Hepatocyte (in vitro differentiated cells): ENCODE results near the gene AGBL1. TPM values are rescaled to one million over a fixed set of nuclear protein-coding genes. Genes with fewer than 3 reads are reported as not detected.

Experiments used
- DNase-seq: peaks from one replicate; pipeline ENCODE4 v3.0.0-alpha.2; 2016; ENCODE audit warnings: low spot score
- H2AFZ ChIP-seq: fragments of 200-600 bp; sonication (generic); 2 replicates; pipeline ENCODE4 v1.6.0; 2016; ENCODE audit warnings: antibody characterized with exemption, mild to moderate bottlenecking
- H3K27ac ChIP-seq: fragments of 200-600 bp; sonication (generic); 2 replicates; pipeline ENCODE4 v1.5.1; 2016; ENCODE audit warnings: mild to moderate bottlenecking
- H3K27me3 ChIP-seq: fragments of 200-600 bp; sonication (generic); 2 replicates; pipeline ENCODE4 v1.6.1; 2016
- H3K36me3 ChIP-seq: fragments of 200-600 bp; sonication (generic); replicated peaks from 2 replicates; pipeline ENCODE4 v1.5.1; 2016; ENCODE audit warnings: low read depth; ENCODE audit not compliant: insufficient read depth
- H3K4me1 ChIP-seq: fragments of 200-600 bp; sonication (generic); 2 replicates; pipeline ENCODE4 v1.5.1; 2016; ENCODE audit warnings: mild to moderate bottlenecking, moderate library complexity; ENCODE audit not compliant: insufficient read depth
- H3K4me2 ChIP-seq: fragments of 200-600 bp; sonication (generic); 2 replicates; pipeline ENCODE4 v1.6.0; 2016
- H3K4me3 ChIP-seq: fragments of 200-600 bp; sonication (generic); 2 replicates; pipeline ENCODE4 v1.5.1; 2016; ENCODE audit warnings: mild to moderate bottlenecking
- H3K79me2 ChIP-seq: fragments of 200-600 bp; sonication (generic); 2 replicates; pipeline ENCODE4 v1.6.0; 2017; ENCODE audit warnings: mild to moderate bottlenecking
- H3K9me2 ChIP-seq: fragments of 200-600 bp; sonication (generic); replicated peaks from 2 replicates; pipeline ENCODE4 v1.6.0; 2017; ENCODE audit warnings: mild to moderate bottlenecking; ENCODE audit not compliant: insufficient read depth
- H3K9me3 ChIP-seq: fragments of 200-600 bp; sonication (generic); 2 replicates; pipeline ENCODE4 v1.5.1; 2016; ENCODE audit warnings: low read depth, mild to moderate bottlenecking
- H4K20me1 ChIP-seq: fragments of 200-600 bp; sonication (generic); 2 replicates; pipeline ENCODE4 v1.6.0; 2016; ENCODE audit warnings: mild to moderate bottlenecking; ENCODE audit not compliant: insufficient read depth, poor library complexity, severe bottlenecking
- CTCF ChIP-seq: fragments of 200-600 bp; sonication (generic); IDR thresholded peaks from 2 replicates; pipeline ENCODE4 v1.5.1; 2016; ENCODE audit warnings: antibody characterized with exemption, mild to moderate bottlenecking; ENCODE audit not compliant: poor library complexity
- EZH2 ChIP-seq: fragments of 200-600 bp; sonication (generic); IDR thresholded peaks from 2 replicates; pipeline ENCODE4 v1.6.1; 2016; ENCODE audit warnings: antibody characterized with exemption, mild to moderate bottlenecking, borderline replicate concordance
- EZH2phosphoT487 ChIP-seq: fragments of 200-600 bp; sonication (generic); IDR thresholded peaks from one replicate; pipeline ENCODE4 v1.6.1; 2018; ENCODE audit warnings: antibody characterized with exemption, mild to moderate bottlenecking, low read depth, moderate library complexity; ENCODE audit not compliant: unreplicated experiment, severe bottlenecking
- WGBS: methylation state at CpG from one replicate; pipeline ENCODE4 v1.1.6; 2016; ENCODE audit warnings: low lambda C conversion rate; ENCODE audit errors: missing lambda C conversion rate; 5-methylcytosine and 5-hydroxymethylcytosine counted together
- polyA plus RNA-seq: library from polyadenylated mRNA; unstranded; fragments of >200 nt; fragmentation: Nextera tagmentation; extraction: Ambion mirVana; gene quantifications from 2 replicates; pipeline ENCODE4 v1.2.1, GENCODE V29; 2016
- total RNA-seq: library from RNA; depleted of rRNA; stranded (reverse); fragments of >200 nt; gene quantifications from 2 replicates; pipeline ENCODE4 v1.2.3, GENCODE V29; 2014

AGBL1 gene
- total and polyA plus RNA-seq, 2 experiments from 2014 or later: not detected

- Histone ChIP-seq H3K4me2 (no peak overlapping the region), H3K4me3 (no peak overlapping the region), H3K9me2 (no peaks in the 10 kb centered on the region), H3K79me2 (no peaks in the 10 kb centered on the region), H3K9me3 (no peaks in the 10 kb centered on the region), H2AFZ (no peak overlapping the region), H3K36me3 (no peaks in the 10 kb centered on the region), H3K27me3 (no peaks in the 10 kb centered on the region), H3K27ac (no peak overlapping the region), H3K4me1 (no peaks in the 10 kb centered on the region), H4K20me1 (no peaks in the 10 kb centered on the region)
- DNase-seq: no peak
- no peak for TF ChIP-seq EZH2phosphoT487
- TF ChIP-seq CTCF: no peak
- WGBS: 77% methylated on average over 7 of the region's 7 CpGs
Measured at GRCh38 chr15:86629409-86630356, 550.0 kb downstream of the AGBL1 start.

GRCh38 chr15:86630946-86631345, 551.3 kb downstream of the AGBL1 start:
- no peaks in the 10 kb centered on the region for H3K9me3 ChIP-seq
- H3K27ac ChIP-seq: no peak overlapping the region
- TF ChIP-seq EZH2 (no peak), EZH2phosphoT487 (no peak)
- H3K9me2 ChIP-seq: no peaks in the 10 kb centered on the region
- no peaks in the 10 kb centered on the region for H3K79me2 ChIP-seq
- H3K36me3 ChIP-seq: no peaks in the 10 kb centered on the region
- no peaks in the 10 kb centered on the region for H3K27me3 ChIP-seq
- WGBS: 88% methylated on average over 5 of the region's 5 CpGs
- H2AFZ ChIP-seq: no peak overlapping the region
- DNase-seq: no peak
- H3K4me2 ChIP-seq: no peak overlapping the region
- no peaks in the 10 kb centered on the region for H3K4me1 ChIP-seq
- no peaks in the 10 kb centered on the region for H4K20me1 ChIP-seq
- no peak overlapping the region for H3K4me3 ChIP-seq

- no peaks in the 10 kb centered on the region for H3K9me3 ChIP-seq
- no peaks in the 10 kb centered on the region for H3K79me2 ChIP-seq
- WGBS: 92% methylated on average over 4 of the region's 4 CpGs
- H3K4me2 ChIP-seq: no peak overlapping the region
- H3K27me3 ChIP-seq: no peaks in the 10 kb centered on the region
- H3K4me1 ChIP-seq: no peaks in the 10 kb centered on the region
- H3K4me3 ChIP-seq: no peak overlapping the region
- no peak overlapping the region for H3K27ac ChIP-seq
- no peak overlapping the region for H2AFZ ChIP-seq
- H3K36me3 ChIP-seq: no peaks in the 10 kb centered on the region
- no peak for TF ChIP-seq CTCF
- no peak for TF ChIP-seq EZH2phosphoT487
- no peak for TF ChIP-seq EZH2
- H4K20me1 ChIP-seq: no peaks in the 10 kb centered on the region
- no peak for DNase-seq
- H3K9me2 ChIP-seq: no peaks in the 10 kb centered on the region
Measured at GRCh38 chr15:86634146-86634545, 554.5 kb downstream of the AGBL1 start.

- TF ChIP-seq CTCF (no peak), EZH2phosphoT487 (no peak), EZH2 (no peak)
- Histone ChIP-seq H3K4me2 (no peak overlapping the region), H3K27me3 (no peaks in the 10 kb centered on the region), H3K36me3 (no peaks in the 10 kb centered on the region), H2AFZ (no peak overlapping the region), H3K9me3 (no peaks in the 10 kb centered on the region), H3K4me1 (no peaks in the 10 kb centered on the region), H3K4me3 (no peak overlapping the region), H3K27ac (no peak overlapping the region), H4K20me1 (no peaks in the 10 kb centered on the region), H3K79me2 (no peaks in the 10 kb centered on the region), H3K9me2 (no peaks in the 10 kb centered on the region)
- no peak for DNase-seq
- 70% methylated on average over 2 of the region's 2 CpGs for WGBS
Measured at GRCh38 chr15:86634992-86635638, 555.4 kb downstream of the AGBL1 start.
